Cardiac fibroblast (primary cell): ENCODE results near the gene IFIT2.

Source experiments
- DNase-seq, 2 donors: peaks; one replicate each; pipeline versions ENCODE4 v3.0.0 to v3.0.0-alpha.2; 2010; ENCODE audit warnings: low read depth in 2 of 2
- H3K4me3 ChIP-seq, 2 donors: replicated peaks in 1 of 2; 1 replicate in 1 of 2; 2 replicates in 1 of 2; pipeline ENCODE4 v1.5.1; 2011; ENCODE audit warnings: low read depth in 2 of 2, low read length in 2 of 2, mild to moderate bottlenecking in 2 of 2, moderate library complexity in 1 of 2
- CTCF ChIP-seq: IDR thresholded peaks from one replicate; pipeline ENCODE4 v1.5.1; 2011; ENCODE audit warnings: low read depth, mild to moderate bottlenecking, low read length, inconsistent platforms

Gene IFIT2

GRCh38 chr10:89302625-89303024 lies 779 bp downstream of the IFIT2 start:
- peak in 1 of 2 donors; percentile 43 for DNase-seq
- no peak for TF ChIP-seq CTCF
- H3K4me3 ChIP-seq, result peak overlapping the region; percentile 21 to 26

GRCh38 chr10:89303161-89303560 lies 1.3 kb downstream of the IFIT2 start:
- no peak for TF ChIP-seq CTCF
- no peak overlapping the region for H3K4me3 ChIP-seq
- DNase-seq, result no peak

GRCh38 chr10:89304026-89304425 lies 2.2 kb downstream of the IFIT2 start:
- DNase-seq, result no peak
- TF ChIP-seq CTCF, result no peak
- no peak overlapping the region for H3K4me3 ChIP-seq

- DNase-seq, result no peak
- no peak for TF ChIP-seq CTCF
- no peak overlapping the region for H3K4me3 ChIP-seq
These were observed 2.6 kb downstream of the IFIT2 start for GRCh38 chr10:89304446-89304845.

- DNase-seq, result no peak
- no peak overlapping the region for H3K4me3 ChIP-seq
- no peak for TF ChIP-seq CTCF
These were observed 3.1 kb downstream of the IFIT2 start for GRCh38 chr10:89304925-89305324.

GRCh38 chr10:89305766-89306433 lies 4.1 kb downstream of the IFIT2 start:
- no peak for DNase-seq
- H3K4me3 ChIP-seq, result no peak overlapping the region
- TF ChIP-seq CTCF, result no peak
